ENCODE results near the gene NEAT1.

NEAT1 gene

DNA sequence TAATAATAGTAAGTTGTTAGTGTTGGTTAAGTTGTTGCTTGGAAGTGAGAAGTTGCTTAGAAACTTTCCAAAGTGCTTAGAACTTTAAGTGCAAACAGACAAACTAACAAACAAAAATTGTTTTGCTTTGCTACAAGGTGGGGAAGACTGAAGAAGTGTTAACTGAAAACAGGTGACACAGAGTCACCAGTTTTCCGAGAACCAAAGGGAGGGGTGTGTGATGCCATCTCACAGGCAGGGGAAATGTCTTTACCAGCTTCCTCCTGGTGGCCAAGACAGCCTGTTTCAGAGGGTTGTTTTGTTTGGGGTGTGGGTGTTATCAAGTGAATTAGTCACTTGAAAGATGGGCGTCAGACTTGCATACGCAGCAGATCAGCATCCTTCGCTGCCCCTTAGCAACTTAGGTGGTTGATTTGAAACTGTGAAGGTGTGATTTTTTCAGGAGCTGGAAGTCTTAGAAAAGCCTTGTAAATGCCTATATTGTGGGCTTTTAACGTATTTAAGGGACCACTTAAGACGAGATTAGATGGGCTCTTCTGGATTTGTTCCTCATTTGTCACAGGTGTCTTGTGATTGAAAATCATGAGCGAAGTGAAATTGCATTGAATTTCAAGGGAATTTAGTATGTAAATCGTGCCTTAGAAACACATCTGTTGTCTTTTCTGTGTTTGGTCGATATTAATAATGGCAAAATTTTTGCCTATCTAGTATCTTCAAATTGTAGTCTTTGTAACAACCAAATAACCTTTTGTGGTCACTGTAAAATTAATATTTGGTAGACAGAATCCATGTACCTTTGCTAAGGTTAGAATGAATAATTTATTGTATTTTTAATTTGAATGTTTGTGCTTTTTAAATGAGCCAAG lies 2.7 kb downstream of the NEAT1 start:
- no peak for TF ChIP-seq ELF4 (IDR thresholded peaks at IDR 0.05)
- TF ChIP-seq NFRKB (IDR thresholded peaks at IDR 0.05), result 0 out of 2 replicates have a peak, but pooled peaks have one; percentile 16
- CTCF ChIA-PET, result no interaction called here
- POLR2A ChIA-PET, result interaction anchor here (0.6 to 16.9 kb wide), 12 partner anchors 10 to 465 kb away, joined by 3 to 1436 read pairs (median 51); partner anchors contain the start of genes CCDC85B, FRMD8, MALAT1 and SLC25A45
- no peak for DNase-seq (ENCODE audit: extremely low spot score)

DNA sequence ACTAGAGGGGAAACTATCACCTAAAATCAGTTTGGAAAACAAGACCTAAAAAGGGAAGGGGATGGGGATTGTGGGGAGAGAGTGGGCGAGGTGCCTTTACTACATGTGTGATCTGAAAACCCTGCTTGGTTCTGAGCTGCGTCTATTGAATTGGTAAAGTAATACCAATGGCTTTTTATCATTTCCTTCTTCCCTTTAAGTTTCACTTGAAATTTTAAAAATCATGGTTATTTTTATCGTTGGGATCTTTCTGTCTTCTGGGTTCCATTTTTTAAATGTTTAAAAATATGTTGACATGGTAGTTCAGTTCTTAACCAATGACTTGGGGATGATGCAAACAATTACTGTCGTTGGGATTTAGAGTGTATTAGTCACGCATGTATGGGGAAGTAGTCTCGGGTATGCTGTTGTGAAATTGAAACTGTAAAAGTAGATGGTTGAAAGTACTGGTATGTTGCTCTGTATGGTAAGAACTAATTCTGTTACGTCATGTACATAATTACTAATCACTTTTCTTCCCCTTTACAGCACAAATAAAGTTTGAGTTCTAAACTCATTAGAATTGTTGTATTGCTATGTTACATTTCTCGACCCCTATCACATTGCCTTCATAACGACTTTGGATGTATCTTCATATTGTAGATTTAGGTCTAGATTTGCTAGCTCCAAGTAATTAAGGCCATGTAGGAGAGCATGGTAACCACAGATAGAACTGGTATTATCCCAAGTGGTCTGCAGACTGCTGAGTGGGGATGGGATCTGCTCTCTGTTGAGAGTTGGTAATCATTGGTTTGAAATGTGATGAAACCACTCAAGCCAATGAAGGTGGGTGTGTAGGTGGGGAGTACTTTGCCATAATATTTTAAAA lies 3.6 kb downstream of the NEAT1 start:
- no peak for DNase-seq (ENCODE audit: extremely low spot score)
- ChIA-PET POLR2A (interaction anchor here (0.6 to 16.9 kb wide), 8 partner anchors 10 to 72 kb away, joined by 3 to 1436 read pairs (median 160); partner anchors contain the start of genes FRMD8, MALAT1 and SLC25A45), CTCF (no interaction called here)
- TF ChIP-seq, protein P1, sequence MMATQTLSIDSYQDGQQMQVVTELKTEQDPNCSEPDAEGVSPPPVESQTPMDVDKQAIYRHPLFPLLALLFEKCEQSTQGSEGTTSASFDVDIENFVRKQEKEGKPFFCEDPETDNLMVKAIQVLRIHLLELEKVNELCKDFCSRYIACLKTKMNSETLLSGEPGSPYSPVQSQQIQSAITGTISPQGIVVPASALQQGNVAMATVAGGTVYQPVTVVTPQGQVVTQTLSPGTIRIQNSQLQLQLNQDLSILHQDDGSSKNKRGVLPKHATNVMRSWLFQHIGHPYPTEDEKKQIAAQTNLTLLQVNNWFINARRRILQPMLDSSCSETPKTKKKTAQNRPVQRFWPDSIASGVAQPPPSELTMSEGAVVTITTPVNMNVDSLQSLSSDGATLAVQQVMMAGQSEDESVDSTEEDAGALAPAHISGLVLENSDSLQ (IDR thresholded peaks at IDR 0.05), result no peak
- TF ChIP-seq L3MBTL2 (conservative IDR thresholded peaks at IDR 0.05) (no peak), ELF4 (IDR thresholded peaks at IDR 0.05) (no peak), FOXA1 (IDR thresholded peaks at IDR 0.05) (no peak), ZNF384 (IDR thresholded peaks at IDR 0.05) (no peak), HDGF (IDR thresholded peaks at IDR 0.05; ENCODE audit: borderline replicate concordance) (no peak), FOXM1 (IDR thresholded peaks at IDR 0.05; ENCODE audit: borderline replicate concordance) (no peak), FOXK2 (IDR thresholded peaks at IDR 0.05) (no peak), NFRKB (IDR thresholded peaks at IDR 0.05) (no peak), CTBP1 (IDR thresholded peaks at IDR 0.05; ENCODE audit: borderline replicate concordance) (no peak), BHLHE40 (IDR thresholded peaks at IDR 0.05; ENCODE audit: borderline replicate concordance) (no peak), TARDBP (IDR thresholded peaks at IDR 0.05) (no peak), SUZ12 (IDR thresholded peaks at IDR 0.05) (no peak), ARNT (IDR thresholded peaks at IDR 0.05) (no peak), LEF1 (IDR thresholded peaks at IDR 0.05; ENCODE audit: borderline replicate concordance) (no peak), SP1 (IDR thresholded peaks at IDR 0.05) (no peak)

DNA sequence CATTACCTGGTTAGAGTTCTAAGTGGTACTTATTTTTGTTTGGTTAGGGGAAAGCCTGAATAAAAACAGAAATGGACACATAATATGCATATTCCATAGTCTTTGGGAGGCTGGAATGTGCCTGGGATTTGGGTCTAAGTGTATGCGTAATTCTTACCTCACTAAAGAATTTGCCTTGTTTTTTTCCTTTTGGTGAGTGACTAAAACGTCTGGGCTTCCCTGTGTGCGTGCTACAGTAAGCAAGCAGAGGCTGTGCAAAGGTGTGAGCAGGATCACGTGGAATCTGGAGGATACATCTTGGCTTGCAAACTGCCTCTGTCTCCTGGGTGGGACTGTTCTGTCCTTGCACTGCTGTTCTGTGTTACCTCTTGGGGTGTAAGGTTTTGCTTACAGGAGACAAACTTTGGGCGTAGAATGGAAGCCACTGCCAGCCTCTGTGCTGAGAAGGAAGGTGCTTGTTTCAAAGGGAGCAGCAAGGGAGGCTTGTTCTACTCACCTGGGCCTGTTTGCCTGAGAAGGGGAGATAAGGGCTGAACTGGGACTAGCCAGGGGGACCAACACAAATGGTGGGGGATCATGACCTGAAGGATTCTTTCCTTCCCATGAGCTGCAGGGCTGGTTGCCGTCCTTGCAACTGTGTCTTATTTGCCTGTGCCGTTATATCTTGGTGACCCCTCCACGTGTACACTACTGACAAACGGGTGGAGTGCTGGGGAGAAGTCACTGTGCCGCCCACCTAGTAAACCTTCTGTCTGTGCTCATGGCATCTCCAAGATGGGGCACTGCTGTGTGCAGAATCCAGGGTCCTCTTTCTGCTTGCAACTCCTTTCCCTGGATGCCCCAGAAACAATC lies 4.5 kb downstream of the NEAT1 start:
- DNase-seq (ENCODE audit: extremely low spot score), result no peak

DNA sequence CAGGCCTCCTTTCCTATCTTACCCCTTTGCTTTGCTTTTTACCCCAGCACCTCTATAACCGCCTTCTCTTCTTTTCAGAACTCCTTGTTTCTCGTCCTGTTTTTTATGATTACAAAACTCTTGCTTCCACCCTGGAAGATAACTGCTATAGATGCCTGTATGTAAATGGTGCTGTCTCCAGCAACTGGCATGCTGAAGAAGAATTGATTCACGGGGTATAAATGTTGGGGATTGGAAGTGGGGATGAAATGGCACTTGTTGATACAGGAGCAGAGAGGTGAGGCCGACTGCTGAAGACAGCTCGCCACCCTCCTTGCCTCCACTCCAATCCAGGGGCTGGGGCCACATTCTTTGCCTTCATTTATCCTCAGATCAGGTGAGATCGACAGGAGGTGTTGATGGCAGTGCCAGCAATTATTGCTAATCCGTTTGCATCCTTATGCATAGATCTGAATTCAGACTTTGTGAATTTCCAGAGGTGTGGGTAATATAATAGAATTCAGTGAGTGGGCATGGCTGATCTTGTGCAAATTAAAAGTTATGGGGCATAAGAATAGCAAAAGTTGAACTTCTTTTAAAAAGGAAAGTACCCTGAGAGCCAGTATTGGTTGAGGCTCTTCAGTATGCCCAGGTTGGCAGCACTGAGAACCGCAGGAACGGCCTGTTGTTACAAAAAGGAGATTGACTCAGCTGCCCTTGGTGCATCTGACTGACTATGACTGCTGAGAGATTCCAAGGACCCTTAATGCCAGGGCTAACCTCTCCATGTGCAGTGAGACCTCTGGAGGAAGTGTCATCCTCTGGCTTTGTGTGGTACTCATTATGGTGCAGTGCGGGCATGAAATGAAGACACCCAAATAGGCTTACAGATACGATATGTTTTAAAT lies 5.3 kb downstream of the NEAT1 start:
- ChIA-PET CTCF (no interaction called here), POLR2A (interaction anchor here (1.1 to 16.9 kb wide), 7 partner anchors 10 to 129 kb away, joined by 3 to 1436 read pairs (median 4); partner anchors contain the start of gene MALAT1)
- TF ChIP-seq ZNF384 (IDR thresholded peaks at IDR 0.05) (no peak), BHLHE40 (IDR thresholded peaks at IDR 0.05; ENCODE audit: borderline replicate concordance) (no peak), FOXA1 (IDR thresholded peaks at IDR 0.05) (no peak), SUZ12 (IDR thresholded peaks at IDR 0.05) (no peak), TARDBP (IDR thresholded peaks at IDR 0.05) (no peak), CTBP1 (IDR thresholded peaks at IDR 0.05; ENCODE audit: borderline replicate concordance) (no peak), FOXK2 (IDR thresholded peaks at IDR 0.05) (no peak), FOXM1 (IDR thresholded peaks at IDR 0.05; ENCODE audit: borderline replicate concordance) (no peak), ELF4 (IDR thresholded peaks at IDR 0.05) (no peak), LEF1 (IDR thresholded peaks at IDR 0.05; ENCODE audit: borderline replicate concordance) (no peak), HDGF (IDR thresholded peaks at IDR 0.05; ENCODE audit: borderline replicate concordance) (no peak), L3MBTL2 (conservative IDR thresholded peaks at IDR 0.05) (no peak), NFRKB (IDR thresholded peaks at IDR 0.05) (no peak), ARNT (IDR thresholded peaks at IDR 0.05) (no peak), SP1 (IDR thresholded peaks at IDR 0.05) (no peak)
- TF ChIP-seq, protein P1 (IDR thresholded peaks at IDR 0.05), result no peak
- no peak for DNase-seq (ENCODE audit: extremely low spot score)

More for the DNA sequence above, 4.5 kb downstream of the NEAT1 start:
- ChIA-PET CTCF (no interaction called here), POLR2A (interaction anchor here (1.1 to 16.9 kb wide), 7 partner anchors 9 to 130 kb away, joined by 3 to 1436 read pairs (median 22); partner anchors contain the start of gene MALAT1)
- TF ChIP-seq TARDBP (IDR thresholded peaks at IDR 0.05), result no peak

DNA sequence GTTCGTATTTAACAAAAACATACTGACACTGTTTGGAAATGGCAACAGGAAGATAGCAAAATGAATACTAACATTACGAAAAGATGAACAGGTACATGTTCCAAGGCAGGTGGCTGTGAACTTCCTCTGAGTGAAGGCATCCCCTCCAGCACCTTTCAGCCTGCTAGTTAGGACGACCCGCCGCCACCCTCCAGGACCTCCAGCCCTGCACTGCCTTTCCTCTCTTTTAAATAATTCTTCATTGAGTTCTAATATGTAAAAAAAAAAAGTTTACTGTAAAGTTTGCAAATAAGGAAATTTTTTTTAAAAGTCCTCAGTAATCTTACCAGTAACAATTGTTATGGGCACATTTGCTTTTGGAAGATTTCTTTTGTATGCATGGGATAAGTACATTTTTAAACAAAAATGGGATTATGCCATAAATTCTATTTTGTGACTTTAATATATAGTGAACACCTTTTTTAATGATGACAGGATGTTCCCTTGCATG lies 6.0 kb downstream of the NEAT1 start:
- CTCF ChIA-PET, result no interaction called here
- TF ChIP-seq LEF1 (IDR thresholded peaks at IDR 0.05; ENCODE audit: borderline replicate concordance), result no peak
- no peak for TF ChIP-seq ELF4 (IDR thresholded peaks at IDR 0.05)
- no peak for TF ChIP-seq CTBP1 (IDR thresholded peaks at IDR 0.05; ENCODE audit: borderline replicate concordance)
- no peak for TF ChIP-seq TARDBP (IDR thresholded peaks at IDR 0.05)
- no peak for TF ChIP-seq SUZ12 (IDR thresholded peaks at IDR 0.05)
- no peak for TF ChIP-seq BHLHE40 (IDR thresholded peaks at IDR 0.05; ENCODE audit: borderline replicate concordance)
- no peak for TF ChIP-seq FOXK2 (IDR thresholded peaks at IDR 0.05)
- no peak for TF ChIP-seq ZNF384 (IDR thresholded peaks at IDR 0.05)
- TF ChIP-seq, protein P1 (IDR thresholded peaks at IDR 0.05), result no peak
- TF ChIP-seq FOXA1 (IDR thresholded peaks at IDR 0.05), result no peak
- TF ChIP-seq SP1 (IDR thresholded peaks at IDR 0.05), result no peak
- TF ChIP-seq ARNT (IDR thresholded peaks at IDR 0.05), result no peak
- no peak for TF ChIP-seq NFRKB (IDR thresholded peaks at IDR 0.05)
- TF ChIP-seq FOXM1 (IDR thresholded peaks at IDR 0.05; ENCODE audit: borderline replicate concordance), result no peak
- no peak for TF ChIP-seq L3MBTL2 (conservative IDR thresholded peaks at IDR 0.05)
- TF ChIP-seq HDGF (IDR thresholded peaks at IDR 0.05; ENCODE audit: borderline replicate concordance), result no peak
- no peak for DNase-seq (ENCODE audit: extremely low spot score)
- POLR2A ChIA-PET, result interaction anchor here (1.3 to 16.9 kb wide), 4 partner anchors 11 to 128 kb away, joined by 3 to 1436 read pairs (median 13); partner anchors contain the start of gene MALAT1

All from HEK293T (cell line).